Neural crest cell (in vitro differentiated cells): ENCODE results near the gene MPP4. TPM values are rescaled to one million over a fixed set of nuclear protein-coding genes. Genes with fewer than 3 reads are reported as not detected.

Source experiments
- DNase-seq: peaks from one replicate; pipeline ENCODE4 v3.0.0; 2021; ENCODE audit warnings: low read depth, mixed read lengths, low spot score
- H3K27ac Mint-ChIP-seq: one replicate; pipeline ENCODE4 v1.8.0; 2021; ENCODE audit warnings: mild to moderate bottlenecking, mixed read lengths; ENCODE audit not compliant: unreplicated experiment
- H3K27me3 Mint-ChIP-seq: 2 replicates; pipeline ENCODE4 v1.8.0; 2021; ENCODE audit warnings: low read depth, mild to moderate bottlenecking, mixed read lengths
- H3K36me3 Mint-ChIP-seq: 2 replicates; pipeline ENCODE4 v1.8.0; 2021; ENCODE audit warnings: low read depth, mild to moderate bottlenecking, mixed read lengths
- H3K4me1 Mint-ChIP-seq: 2 replicates; pipeline ENCODE4 v1.8.0; 2021; ENCODE audit warnings: mixed read lengths
- H3K4me3 Mint-ChIP-seq: one replicate; pipeline ENCODE4 v1.8.0; 2021; ENCODE audit warnings: mild to moderate bottlenecking, mixed read lengths
- H3K9me3 Mint-ChIP-seq: 2 replicates; pipeline ENCODE4 v1.8.0; 2021; ENCODE audit warnings: mixed read lengths
- CTCF ChIP-seq: fragments of 200-600 bp; sonication (generic); conservative IDR thresholded peaks from 2 replicates; pipeline ENCODE4 v1.5.0; 2021; ENCODE audit warnings: antibody characterized with exemption, mild to moderate bottlenecking
- total RNA-seq: library from RNA; stranded (reverse); gene quantifications from 2 replicates; pipeline ENCODE4 v1.2.1, GENCODE V29; 2021

MPP4 gene
- total RNA-seq, 1 donor from 2014 or later, result 0.19 TPM

- Mint-ChIP-seq H3K4me3 (no peak overlapping the region), H3K4me1 (no peaks in the 10 kb centered on the region), H3K27me3 (no peaks in the 10 kb centered on the region), H3K9me3 (no peaks in the 10 kb centered on the region), H3K27ac (no peak overlapping the region), H3K36me3 (no peaks in the 10 kb centered on the region)
- no peak for TF ChIP-seq CTCF
- DNase-seq, result no peak
These were observed 45.2 kb downstream of the MPP4 start for GRCh38 chr2:201653221-201653620.

- TF ChIP-seq CTCF, result no peak
- no peaks in the 10 kb centered on the region for H3K4me1 Mint-ChIP-seq
- no peak for DNase-seq
- no peak overlapping the region for H3K4me3 Mint-ChIP-seq
- no peaks in the 10 kb centered on the region for H3K27me3 Mint-ChIP-seq
- H3K9me3 Mint-ChIP-seq, result no peaks in the 10 kb centered on the region
- H3K36me3 Mint-ChIP-seq, result no peaks in the 10 kb centered on the region
- no peak overlapping the region for H3K27ac Mint-ChIP-seq
These were observed 49.0 kb downstream of the MPP4 start for GRCh38 chr2:201649442-201649841.

- Mint-ChIP-seq H3K27me3 (no peaks in the 10 kb centered on the region), H3K9me3 (no peaks in the 10 kb centered on the region), H3K27ac (no peak overlapping the region), H3K36me3 (no peaks in the 10 kb centered on the region), H3K4me3 (no peak overlapping the region), H3K4me1 (peaks cover 10% of the 10 kb centered on the region)
- TF ChIP-seq CTCF, result no peak
- DNase-seq, result no peak
These were observed 51.0 kb downstream of the MPP4 start for GRCh38 chr2:201647431-201647830.

- no peak for DNase-seq
- H3K9me3 Mint-ChIP-seq, result no peaks in the 10 kb centered on the region
These were observed 54.4 kb downstream of the MPP4 start for GRCh38 chr2:201644001-201644400.

GRCh38 chr2:201643216-201643890 is 55.1 kb downstream of the MPP4 start, which contains the start of gene TMEM237:
TSS of gene TMEM237 (minus strand) at chr2:201643503. CDS start at chr2:201643400, 103 bp downstream.
- Mint-ChIP-seq H3K27me3 (no peaks in the 10 kb centered on the region), H3K27ac (peak within 1 kb of the TSS; percentile 99)
- peak; percentile 33 for DNase-seq

More at GRCh38 chr2:201644001-201644400, 54.4 kb downstream of the MPP4 start:
- peak overlapping the region; percentile 2 for H3K27ac Mint-ChIP-seq
- H3K4me1 Mint-ChIP-seq, result peaks cover 22% of the 10 kb centered on the region
- no peak for TF ChIP-seq CTCF
- peak overlapping the region; percentile 87 for H3K4me3 Mint-ChIP-seq
- H3K36me3 Mint-ChIP-seq, result no peaks in the 10 kb centered on the region
- no peaks in the 10 kb centered on the region for H3K27me3 Mint-ChIP-seq

More at GRCh38 chr2:201643216-201643890, 55.1 kb downstream of the MPP4 start, which contains the start of gene TMEM237:
- Mint-ChIP-seq H3K4me3 (peak within 1 kb of the TSS; percentile 96), H3K4me1 (peaks cover 22% of the 10 kb centered on the region), H3K9me3 (no peaks in the 10 kb centered on the region), H3K36me3 (no peaks in the 10 kb centered on the region)
- TF ChIP-seq CTCF, result no peak
